Measurements from ENCODE around the gene RUBCNL. TPM values are rescaled to one million over a fixed set of nuclear protein-coding genes. Genes with fewer than 3 reads are reported as not detected.

Gene RUBCNL
- total and polyA plus RNA-seq, 2 of the 4 experiments (the other 2 are of a cell fraction) = 0.03 TPM; not detected in 1

DNA sequence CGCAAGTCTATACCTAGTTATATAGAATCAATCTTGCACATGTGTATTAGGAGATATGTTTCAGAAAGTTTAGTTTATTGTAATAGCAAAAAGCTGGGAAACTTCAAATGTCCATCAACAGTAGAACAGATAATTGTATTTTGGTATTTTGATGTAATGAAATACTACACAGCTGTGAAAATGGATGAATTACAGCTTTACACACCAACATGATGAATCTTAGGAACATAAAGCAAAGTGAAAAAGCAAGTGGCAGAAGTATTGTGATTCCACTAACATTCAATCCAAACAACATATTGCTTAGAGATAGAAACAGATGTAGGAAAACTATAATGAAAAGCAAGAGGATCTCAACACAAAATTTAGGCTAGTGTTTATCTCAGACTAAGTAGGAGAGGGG lies 72.5 kb downstream of the RUBCNL start:
- Histone ChIP-seq H3K14ac (replicated peaks; ENCODE audit: low read depth, low read length) (no peak overlapping the region), H3K9me3 (ENCODE audit: control insufficient read depth, insufficient read depth, low read length) (no peaks in the 10 kb centered on the region), H4K5ac (ENCODE audit: low read depth, low read length) (no peak overlapping the region), H3K4me1 (ENCODE audit: control insufficient read depth, insufficient read depth, low read length) (no peaks in the 10 kb centered on the region), H3K4me3 (ENCODE audit: insufficient read depth, low read depth, low read length) (no peak overlapping the region), H4K8ac (ENCODE audit: low read depth in 2 of 2, low read length in 2 of 2) (no peak overlapping the region), H3K4me2 (ENCODE audit: low read depth, low read length) (no peak overlapping the region), H3K36me3 (ENCODE audit: control insufficient read depth, insufficient read depth, low read length) (no peaks in the 10 kb centered on the region), H2BK5ac (ENCODE audit: low read depth, low read length, poor library complexity, severe bottlenecking) (no peak overlapping the region), H3K79me1 (ENCODE audit: low read depth in 1 of 2, low read length in 2 of 2) (no peaks in the 10 kb centered on the region), H4K91ac (ENCODE audit: insufficient read depth, low read depth, low read length) (no peak overlapping the region), H2AK9ac (replicated peaks; ENCODE audit: low read depth, low read length, poor library complexity) (no peak overlapping the region), H3K9ac (ENCODE audit: low read depth, low read length) (no peak overlapping the region), H2AK5ac (ENCODE audit: low read depth, low read length) (no peak overlapping the region), H3K27ac (ENCODE audit: insufficient read depth, low read length) (no peak overlapping the region), H3K56ac (ENCODE audit: extremely low read depth, insufficient read depth, low read length) (no peak overlapping the region), H2BK15ac (ENCODE audit: low read depth, low read length) (no peak overlapping the region), H3K23ac (ENCODE audit: low read depth, low read length) (no peak overlapping the region), H3K27me3 (ENCODE audit: control insufficient read depth, insufficient read depth, low read length) (no peaks in the 10 kb centered on the region), H2AFZ (replicated peaks; ENCODE audit: low read length, poor library complexity) (no peak overlapping the region), H3K9me1 (ENCODE audit: insufficient read depth, low read length) (no peaks in the 10 kb centered on the region), H4K20me1 (ENCODE audit: insufficient read depth, low read length) (no peaks in the 10 kb centered on the region), H3K4ac (ENCODE audit: low read depth, low read length) (no peak overlapping the region), H2BK20ac (ENCODE audit: low read depth, low read length) (no peak overlapping the region), H3K18ac (ENCODE audit: low read depth, low read length) (no peak overlapping the region), H2BK120ac (ENCODE audit: low read depth, low read length) (no peak overlapping the region)
- dilution Hi-C loops (cut with HindIII; ENCODE audit: low sequenced_read_pairs, unreplicated experiment) (no loop called here), in situ Hi-C loops (cut with MboI; ENCODE audit: low sequenced_read_pairs) (no loop called here), intact Hi-C loops (cut with micrococcal nuclease) (no loop called here)
- DNase-seq (no peak), ATAC-seq (ENCODE audit: low read depth) (no peak)
- no TSS peak for BruUV-seq (replicated peaks)
- TF ChIP-seq ELK1 (IDR thresholded peaks at IDR 0.05; ENCODE audit: borderline replicate concordance, low read depth, low read length) (no peak), NFE2L2 (IDR thresholded peaks at IDR 0.05; ENCODE audit: low read depth, low read length) (no peak), RCOR1 (IDR thresholded peaks at IDR 0.05; ENCODE audit: insufficient replicate concordance, low read length) (no peak), CHD1 (IDR thresholded peaks at IDR 0.05; ENCODE audit: low read depth, low read length) (no peak), MXI1 (IDR thresholded peaks at IDR 0.05; ENCODE audit: borderline replicate concordance, low read depth, low read length) (no peak), MAZ (IDR thresholded peaks at IDR 0.05; ENCODE audit: borderline replicate concordance, low read depth, low read length) (no peak), BHLHE40 (IDR thresholded peaks at IDR 0.05; ENCODE audit: low read depth, low read length) (no peak), POLR2A (IDR thresholded peaks at IDR 0.05; ENCODE audit: low read depth, low read length) (no peak), RFX5 (IDR thresholded peaks at IDR 0.05; ENCODE audit: low read depth, low read length) (no peak), CEBPB (IDR thresholded peaks at IDR 0.05; ENCODE audit: low read depth, low read length) (no peak), SMC3 (IDR thresholded peaks at IDR 0.05; ENCODE audit: low read depth, low read length) (no peak), MAFK (IDR thresholded peaks at IDR 0.05; ENCODE audit: low read depth, low read length) (no peak), RAD21 (IDR thresholded peaks at IDR 0.05; ENCODE audit: low read length) (no peak)
- TF ChIP-seq, protein P1, sequence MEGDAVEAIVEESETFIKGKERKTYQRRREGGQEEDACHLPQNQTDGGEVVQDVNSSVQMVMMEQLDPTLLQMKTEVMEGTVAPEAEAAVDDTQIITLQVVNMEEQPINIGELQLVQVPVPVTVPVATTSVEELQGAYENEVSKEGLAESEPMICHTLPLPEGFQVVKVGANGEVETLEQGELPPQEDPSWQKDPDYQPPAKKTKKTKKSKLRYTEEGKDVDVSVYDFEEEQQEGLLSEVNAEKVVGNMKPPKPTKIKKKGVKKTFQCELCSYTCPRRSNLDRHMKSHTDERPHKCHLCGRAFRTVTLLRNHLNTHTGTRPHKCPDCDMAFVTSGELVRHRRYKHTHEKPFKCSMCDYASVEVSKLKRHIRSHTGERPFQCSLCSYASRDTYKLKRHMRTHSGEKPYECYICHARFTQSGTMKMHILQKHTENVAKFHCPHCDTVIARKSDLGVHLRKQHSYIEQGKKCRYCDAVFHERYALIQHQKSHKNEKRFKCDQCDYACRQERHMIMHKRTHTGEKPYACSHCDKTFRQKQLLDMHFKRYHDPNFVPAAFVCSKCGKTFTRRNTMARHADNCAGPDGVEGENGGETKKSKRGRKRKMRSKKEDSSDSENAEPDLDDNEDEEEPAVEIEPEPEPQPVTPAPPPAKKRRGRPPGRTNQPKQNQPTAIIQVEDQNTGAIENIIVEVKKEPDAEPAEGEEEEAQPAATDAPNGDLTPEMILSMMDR (conservative IDR thresholded peaks at IDR 0.05; ENCODE audit: low read depth, low read length) = no peak
- TF ChIP-seq, protein P2, sequence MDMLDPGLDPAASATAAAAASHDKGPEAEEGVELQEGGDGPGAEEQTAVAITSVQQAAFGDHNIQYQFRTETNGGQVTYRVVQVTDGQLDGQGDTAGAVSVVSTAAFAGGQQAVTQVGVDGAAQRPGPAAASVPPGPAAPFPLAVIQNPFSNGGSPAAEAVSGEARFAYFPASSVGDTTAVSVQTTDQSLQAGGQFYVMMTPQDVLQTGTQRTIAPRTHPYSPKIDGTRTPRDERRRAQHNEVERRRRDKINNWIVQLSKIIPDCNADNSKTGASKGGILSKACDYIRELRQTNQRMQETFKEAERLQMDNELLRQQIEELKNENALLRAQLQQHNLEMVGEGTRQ (IDR thresholded peaks at IDR 0.05; ENCODE audit: low read depth, low read length) = no peak
- no CpG with 5 or more reads among the region's 1 CpG for WGBS, 2 experiments (ENCODE audit: extremely low coverage in 2 of 2, insufficient read length in 1 of 2)
- POLR2A ChIA-PET (ENCODE audit: unreplicated experiment) = no interaction called here
- CTCF ChIA-PET = no interaction called here

Measured in IMR-90 (cell line).